Nephron (organoid): Measurements from ENCODE around the gene CSNK1G3.

ENCODE experiments used
- H3K27ac Mint-ChIP-seq, 3 experiments: 2 replicates each; pipeline ENCODE4 v1.8.0; 2020; ENCODE audit warnings: mixed read lengths in 3 of 3, mild to moderate bottlenecking in 2 of 3, moderate library complexity in 1 of 3
- H3K27me3 Mint-ChIP-seq: 2 replicates; pipeline ENCODE4 v1.8.0; 2021; ENCODE audit warnings: low read depth, mild to moderate bottlenecking, moderate library complexity, mixed read lengths
- H3K36me3 Mint-ChIP-seq: 2 replicates; pipeline ENCODE4 v1.8.0; 2020; ENCODE audit warnings: low read depth, mixed read lengths
- H3K4me1 Mint-ChIP-seq: 2 replicates; pipeline ENCODE4 v1.8.0; 2020; ENCODE audit warnings: mixed read lengths
- H3K4me3 Mint-ChIP-seq, 3 experiments: 2 replicates each; pipeline ENCODE4 v1.8.0; 2020; ENCODE audit warnings: mild to moderate bottlenecking in 3 of 3, mixed read lengths in 3 of 3, moderate library complexity in 2 of 3
- H3K9me3 Mint-ChIP-seq: 2 replicates; pipeline ENCODE4 v1.8.0; 2020; ENCODE audit warnings: mixed read lengths
- CTCF ChIP-seq, 3 experiments: fragments of 200-600 bp; sonication (generic); IDR thresholded peaks; one replicate each; pipeline ENCODE4 v1.5.0; 2021; ENCODE audit warnings: antibody characterized with exemption in 3 of 3; ENCODE audit not compliant: unreplicated experiment in 3 of 3

Gene CSNK1G3

GRCh38 chr5:123571927-123572326, 60.0 kb downstream of the CSNK1G3 start:
- Mint-ChIP-seq H3K4me3 (no peak overlapping the region), H3K36me3 (peaks cover 33% of the 10 kb centered on the region), H3K9me3 (no peaks in the 10 kb centered on the region), H3K4me1 (no peaks in the 10 kb centered on the region), H3K27ac (no peak overlapping the region), H3K27me3 (no peaks in the 10 kb centered on the region)
- TF ChIP-seq CTCF (IDR thresholded peaks at IDR 0.05; ENCODE audit: unreplicated experiment in 3 of 3): no peak

GRCh38 chr5:123578390-123578789, 66.4 kb downstream of the CSNK1G3 start:
- peaks cover 4% of the 10 kb centered on the region for H3K4me1 Mint-ChIP-seq
- H3K9me3 Mint-ChIP-seq: peaks cover 8% of the 10 kb centered on the region
- H3K27me3 Mint-ChIP-seq: no peaks in the 10 kb centered on the region
- TF ChIP-seq CTCF (IDR thresholded peaks at IDR 0.05; ENCODE audit: unreplicated experiment in 3 of 3): no peak
- H3K4me3 Mint-ChIP-seq: no peak overlapping the region
- no peak overlapping the region for H3K27ac Mint-ChIP-seq
- peaks cover 44% of the 10 kb centered on the region for H3K36me3 Mint-ChIP-seq

GRCh38 chr5:123579410-123579809, 67.4 kb downstream of the CSNK1G3 start:
- Mint-ChIP-seq H3K4me3 (no peak overlapping the region), H3K9me3 (peaks cover 8% of the 10 kb centered on the region), H3K27me3 (no peaks in the 10 kb centered on the region), H3K27ac (no peak overlapping the region), H3K36me3 (peaks cover 47% of the 10 kb centered on the region), H3K4me1 (peaks cover 4% of the 10 kb centered on the region)
- TF ChIP-seq CTCF (IDR thresholded peaks at IDR 0.05; ENCODE audit: unreplicated experiment in 3 of 3): no peak

GRCh38 chr5:123582550-123583285, 70.7 kb downstream of the CSNK1G3 start:
- peaks cover 4% of the 10 kb centered on the region for H3K4me1 Mint-ChIP-seq
- no peak overlapping the region for H3K4me3 Mint-ChIP-seq
- TF ChIP-seq CTCF (IDR thresholded peaks at IDR 0.05; ENCODE audit: unreplicated experiment in 3 of 3): no peak
- H3K27me3 Mint-ChIP-seq: no peaks in the 10 kb centered on the region
- peaks cover 12% of the 10 kb centered on the region for H3K9me3 Mint-ChIP-seq
- H3K36me3 Mint-ChIP-seq: peaks cover 54% of the 10 kb centered on the region
- H3K27ac Mint-ChIP-seq: peak overlapping the region in 1 of 3 experiments; percentile 52

- H3K9me3 Mint-ChIP-seq: peaks cover 8% of the 10 kb centered on the region
- H3K36me3 Mint-ChIP-seq: peaks cover 49% of the 10 kb centered on the region
- H3K27me3 Mint-ChIP-seq: no peaks in the 10 kb centered on the region
- no peak for TF ChIP-seq CTCF (IDR thresholded peaks at IDR 0.05; ENCODE audit: unreplicated experiment in 3 of 3)
- no peak overlapping the region for H3K4me3 Mint-ChIP-seq
- no peak overlapping the region for H3K27ac Mint-ChIP-seq
- peaks cover 4% of the 10 kb centered on the region for H3K4me1 Mint-ChIP-seq
Observed at GRCh38 chr5:123585871-123586270, 73.9 kb downstream of the CSNK1G3 start.

GRCh38 chr5:123594434-123594833, 82.5 kb downstream of the CSNK1G3 start:
- H3K27me3 Mint-ChIP-seq: no peaks in the 10 kb centered on the region
- H3K27ac Mint-ChIP-seq: no peak overlapping the region
- TF ChIP-seq CTCF (IDR thresholded peaks at IDR 0.05; ENCODE audit: unreplicated experiment in 3 of 3): no peak
- H3K36me3 Mint-ChIP-seq: peaks cover 47% of the 10 kb centered on the region
- H3K4me1 Mint-ChIP-seq: no peaks in the 10 kb centered on the region
- no peak overlapping the region for H3K4me3 Mint-ChIP-seq
- H3K9me3 Mint-ChIP-seq: no peaks in the 10 kb centered on the region
